Measurements from ENCODE around the gene GALNT8.

The GALNT8 gene

DNA sequence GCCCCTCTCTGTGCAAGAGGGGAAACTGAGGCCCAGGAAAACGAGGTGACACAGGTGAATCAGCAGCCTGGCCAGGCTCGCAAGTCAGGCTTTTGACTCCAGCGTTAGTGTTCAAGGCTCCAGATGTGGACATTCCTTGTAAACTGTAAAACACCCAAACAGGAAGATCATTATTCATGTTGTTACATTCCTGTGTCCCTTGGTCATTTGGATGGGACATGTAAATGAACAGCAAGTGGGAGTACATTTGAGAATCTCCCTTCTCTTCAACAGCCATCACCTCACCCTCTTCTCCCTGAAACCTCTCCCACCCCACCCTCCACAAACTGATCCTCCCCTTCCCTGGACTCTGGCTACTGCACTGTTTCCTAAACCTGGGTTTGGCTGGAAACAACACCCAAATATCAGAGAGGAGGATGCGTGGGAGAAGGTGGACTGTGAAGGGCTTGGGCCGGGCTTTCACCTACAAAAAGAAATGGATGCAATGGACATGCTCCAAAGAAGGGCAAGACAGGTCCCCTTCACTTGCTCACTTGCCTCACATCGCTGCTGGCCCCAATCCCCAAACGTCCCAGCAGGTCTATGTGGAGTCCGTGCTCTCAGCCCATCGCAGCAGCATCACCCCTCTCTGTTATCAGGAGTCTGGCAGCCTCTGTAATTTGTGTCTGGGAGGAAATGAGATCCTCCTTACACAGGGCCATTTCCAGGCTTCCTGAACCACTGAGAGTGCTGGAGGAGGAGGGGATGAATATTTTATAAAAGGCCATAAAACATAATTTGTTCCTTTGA is 76.7 kb downstream of the GALNT8 start:
- ATAC-seq, result no peak
- TF ChIP-seq ESRRG (CRISPR knock-in tag; IDR thresholded peaks at IDR 0.05) (no peak), ZFP3 (CRISPR knock-in tag; IDR thresholded peaks at IDR 0.05) (no peak), TOX (CRISPR knock-in tag; IDR thresholded peaks at IDR 0.05; ENCODE audit: borderline replicate concordance) (no peak), BACH2 (CRISPR knock-in tag; IDR thresholded peaks at IDR 0.05; ENCODE audit: borderline replicate concordance) (no peak), PATZ1 (CRISPR knock-in tag; IDR thresholded peaks at IDR 0.05; ENCODE audit: borderline replicate concordance) (no peak), ZNF8 (CRISPR knock-in tag; IDR thresholded peaks at IDR 0.05) (no peak), TCF4 (CRISPR knock-in tag; IDR thresholded peaks at IDR 0.05; ENCODE audit: borderline replicate concordance) (no peak), PPARA (CRISPR knock-in tag; IDR thresholded peaks at IDR 0.05; ENCODE audit: borderline replicate concordance) (no peak), TSHZ2 (CRISPR knock-in tag; IDR thresholded peaks at IDR 0.05) (no peak), CSRNP3 (CRISPR knock-in tag; IDR thresholded peaks at IDR 0.05) (no peak), GLIS3 (CRISPR knock-in tag; IDR thresholded peaks at IDR 0.05) (no peak), ISL1 (CRISPR knock-in tag; IDR thresholded peaks at IDR 0.05) (no peak), ZC3H10 (CRISPR knock-in tag; IDR thresholded peaks at IDR 0.05) (no peak), ZNF565 (CRISPR knock-in tag; conservative IDR thresholded peaks at IDR 0.05; ENCODE audit: low read depth) (no peak), ZFP30 (CRISPR knock-in tag; IDR thresholded peaks at IDR 0.05) (no peak)
- TF ChIP-seq, protein P1, sequence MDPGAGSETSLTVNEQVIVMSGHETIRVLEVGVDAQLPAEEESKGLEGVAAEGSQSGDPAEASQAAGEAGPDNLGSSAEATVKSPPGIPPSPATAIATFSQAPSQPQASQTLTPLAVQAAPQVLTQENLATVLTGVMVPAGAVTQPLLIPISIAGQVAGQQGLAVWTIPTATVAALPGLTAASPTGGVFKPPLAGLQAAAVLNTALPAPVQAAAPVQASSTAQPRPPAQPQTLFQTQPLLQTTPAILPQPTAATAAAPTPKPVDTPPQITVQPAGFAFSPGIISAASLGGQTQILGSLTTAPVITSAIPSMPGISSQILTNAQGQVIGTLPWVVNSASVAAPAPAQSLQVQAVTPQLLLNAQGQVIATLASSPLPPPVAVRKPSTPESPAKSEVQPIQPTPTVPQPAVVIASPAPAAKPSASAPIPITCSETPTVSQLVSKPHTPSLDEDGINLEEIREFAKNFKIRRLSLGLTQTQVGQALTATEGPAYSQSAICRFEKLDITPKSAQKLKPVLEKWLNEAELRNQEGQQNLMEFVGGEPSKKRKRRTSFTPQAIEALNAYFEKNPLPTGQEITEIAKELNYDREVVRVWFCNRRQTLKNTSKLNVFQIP (CRISPR knock-in tag; IDR thresholded peaks at IDR 0.05; ENCODE audit: borderline replicate concordance, low read depth), result no peak

DNA sequence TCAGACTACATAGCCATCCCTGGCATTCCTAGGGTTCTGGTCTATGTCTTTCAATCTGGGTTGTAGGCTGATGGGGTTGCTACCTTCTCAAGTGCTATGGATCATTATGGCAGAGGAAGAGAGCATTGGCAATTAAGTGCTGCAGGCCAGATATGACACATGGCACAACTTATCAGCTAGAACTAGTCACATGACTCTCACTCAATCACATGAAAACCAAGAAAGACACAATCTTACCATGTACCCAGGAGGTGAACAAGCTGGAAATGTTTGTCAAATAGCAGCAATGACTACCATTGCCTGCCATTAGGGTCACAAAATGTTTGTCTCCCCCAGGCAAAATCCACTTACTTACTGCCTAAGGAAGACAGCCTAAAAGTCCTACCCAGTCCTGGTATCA is 80.4 kb downstream of the GALNT8 start:
- ATAC-seq, result no peak
- no peak for TF ChIP-seq ZNF8 (CRISPR knock-in tag; IDR thresholded peaks at IDR 0.05)
- TF ChIP-seq RARB (CRISPR knock-in tag; IDR thresholded peaks at IDR 0.05), result no peak
- no peak for TF ChIP-seq CSRNP3 (CRISPR knock-in tag; IDR thresholded peaks at IDR 0.05)
- TF ChIP-seq SNAI2 (CRISPR knock-in tag; IDR thresholded peaks at IDR 0.05), result no peak
- TF ChIP-seq TSHZ2 (CRISPR knock-in tag; IDR thresholded peaks at IDR 0.05), result no peak
- TF ChIP-seq ARNTL (CRISPR knock-in tag; IDR thresholded peaks at IDR 0.05; ENCODE audit: borderline replicate concordance, low read depth), result no peak
- no peak for TF ChIP-seq ZC3H10 (CRISPR knock-in tag; IDR thresholded peaks at IDR 0.05)
